HG03095 (cell line): ENCODE results near the gene COL6A1.
"Not testable (repeated sequence)": the region's sequence is repeated elsewhere in the genome, so short reads cannot be mapped to it uniquely, and the experiment has no call there.

Experiments
- ATAC-seq: cut with Tn5 transposase; IDR thresholded peaks from one replicate; pipeline ENCODE4 v1.9.1; 2021; ENCODE audit warnings: moderate library complexity; ENCODE audit not compliant: unreplicated experiment

Gene COL6A1

GRCh38 chr21:46045154-46045553, 63.6 kb downstream of the COL6A1 start:
- ATAC-seq, result no peak

GRCh38 chr21:46046471-46046870, 64.9 kb downstream of the COL6A1 start:
- no peak for ATAC-seq

GRCh38 chr21:46046906-46047305, 65.3 kb downstream of the COL6A1 start:
- ATAC-seq, result not testable (repeated sequence)

- ATAC-seq, result no peak
Measured at GRCh38 chr21:46048926-46049889, 67.6 kb downstream of the COL6A1 start.

DNA sequence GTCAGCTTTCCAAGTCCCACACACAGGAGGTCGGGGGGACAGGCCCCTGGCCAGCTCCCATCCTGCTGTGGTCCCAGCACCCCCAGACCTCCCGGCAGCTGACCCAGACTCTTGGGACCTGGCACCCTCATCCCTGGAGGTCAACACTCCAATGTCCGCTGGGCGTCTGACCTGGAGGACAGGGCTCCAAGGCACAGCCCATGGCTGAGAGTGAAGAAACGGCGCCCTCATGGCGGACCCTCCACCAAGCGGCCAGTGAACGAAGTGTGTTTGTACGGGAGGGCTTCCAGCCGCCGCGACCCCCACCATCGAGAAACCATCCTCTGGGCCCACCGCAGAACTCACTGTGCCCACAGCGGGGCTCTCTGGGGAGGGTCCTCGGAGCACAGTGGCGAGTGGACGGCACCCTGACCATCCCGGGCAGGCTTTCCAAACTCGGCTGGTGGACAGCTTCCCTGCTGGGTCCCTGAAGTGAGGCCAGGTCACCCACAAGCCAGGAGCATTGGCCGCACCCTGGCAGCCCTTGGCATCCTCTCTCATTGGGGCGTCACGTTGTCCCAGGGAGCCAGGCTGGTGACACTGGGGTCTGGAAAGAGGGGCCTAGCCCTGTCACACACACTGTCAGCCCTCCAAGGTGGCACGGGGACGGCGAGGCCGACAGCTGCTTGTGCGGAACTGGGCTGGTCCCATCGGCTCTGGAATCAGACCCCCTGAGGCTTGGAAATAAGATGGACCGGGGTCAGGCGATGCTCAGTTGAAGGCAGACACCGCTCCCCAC, 68.5 kb downstream of the COL6A1 start:
- no peak for ATAC-seq

DNA sequence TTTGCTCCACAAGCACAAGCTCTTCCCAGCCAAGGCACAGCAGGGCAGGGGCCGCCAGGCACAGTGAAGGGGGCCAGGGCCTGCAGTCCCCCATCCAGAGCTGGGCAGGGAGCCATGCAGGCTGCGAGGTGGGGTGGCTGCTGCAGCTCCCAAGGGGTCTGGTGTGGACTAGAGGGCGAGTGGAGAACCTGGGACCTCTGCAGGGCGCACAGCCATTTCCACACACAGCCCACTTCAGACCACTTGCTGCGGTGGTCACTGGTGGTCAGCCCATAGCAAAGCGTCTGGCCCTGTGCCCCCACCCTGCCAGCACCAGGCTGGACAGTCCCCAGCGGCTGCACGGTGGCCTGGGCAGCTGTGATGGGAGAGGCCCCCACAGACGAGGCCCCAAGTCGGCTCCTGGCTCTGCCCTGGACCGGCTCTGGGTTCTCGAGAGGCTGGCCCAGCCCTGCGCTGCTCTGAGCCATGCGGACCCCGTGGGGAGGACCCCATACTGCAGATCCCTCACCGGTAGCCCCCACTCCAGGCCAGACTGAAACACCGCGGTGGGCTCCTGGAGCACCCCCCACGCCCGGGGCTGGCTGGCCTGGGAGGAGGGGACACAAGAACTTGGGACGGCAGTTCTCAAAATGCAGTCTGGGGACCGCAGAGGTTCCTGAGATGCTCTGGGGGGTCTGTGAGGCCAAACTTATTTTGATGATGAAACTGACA, 69.3 kb downstream of the COL6A1 start:
- ATAC-seq, result no peak

DNA sequence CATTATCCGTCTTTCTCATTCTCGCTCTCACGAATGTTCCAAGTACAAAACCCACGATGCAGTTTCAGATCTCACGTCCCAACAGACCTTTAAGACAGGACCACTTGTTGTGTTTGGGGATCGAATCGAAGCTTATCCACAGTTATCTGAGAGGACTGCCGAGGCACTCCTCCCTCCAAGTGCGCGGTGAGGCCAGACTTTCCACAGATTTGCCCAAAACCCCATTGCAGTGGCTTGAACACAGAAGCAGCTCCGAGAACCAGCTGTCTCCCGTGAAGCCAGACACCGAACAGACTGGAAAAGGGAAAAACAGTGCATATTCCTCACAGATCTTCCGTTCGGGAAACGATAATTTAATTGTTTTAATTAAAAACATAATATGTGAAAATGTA, 69.8 kb downstream of the COL6A1 start:
- ATAC-seq, result no peak

DNA sequence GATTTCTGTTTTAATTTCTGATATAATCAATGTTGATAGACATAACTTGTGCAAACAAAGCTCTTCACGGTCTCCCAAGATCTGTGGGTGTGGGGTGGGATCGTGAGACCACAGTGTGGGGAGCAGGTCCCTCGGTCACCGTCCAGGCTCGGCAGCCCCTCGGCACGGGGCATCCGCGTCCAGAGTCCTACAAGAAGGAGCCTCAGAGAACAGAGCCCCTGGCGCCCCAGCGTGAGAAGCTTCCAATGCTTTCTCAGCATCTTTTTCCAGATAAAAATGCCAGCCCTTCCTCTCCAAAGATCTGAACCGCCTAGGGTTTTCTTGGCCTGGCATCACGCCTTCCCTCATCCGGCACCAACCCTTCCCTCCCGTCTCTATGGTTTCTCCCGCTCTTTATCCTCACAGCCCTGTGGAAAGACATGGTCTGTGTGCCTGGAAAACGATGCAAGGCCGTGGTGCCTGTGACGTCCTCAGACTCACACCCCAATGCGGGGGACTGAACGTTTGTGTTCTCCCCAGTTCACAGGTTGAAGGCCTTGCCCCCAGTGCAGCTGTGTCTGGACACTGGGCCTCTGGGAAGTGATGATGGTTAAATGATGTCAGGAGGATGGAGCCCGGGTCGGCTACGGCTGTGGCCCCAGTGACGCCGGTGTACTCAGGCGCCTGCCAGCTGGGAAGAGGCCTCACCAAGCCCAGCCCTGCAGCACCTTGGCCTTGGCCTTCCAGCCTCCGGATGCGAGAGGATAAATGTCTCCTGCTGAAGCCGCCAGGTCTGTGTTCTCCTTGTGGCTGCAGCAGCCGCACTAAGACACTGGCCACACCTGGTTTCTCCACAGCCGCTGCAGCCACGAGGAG, 70.5 kb downstream of the COL6A1 start:
- ATAC-seq, result no peak

- no peak for ATAC-seq
Measured at GRCh38 chr21:46052703-46053651, 71.4 kb downstream of the COL6A1 start.

DNA sequence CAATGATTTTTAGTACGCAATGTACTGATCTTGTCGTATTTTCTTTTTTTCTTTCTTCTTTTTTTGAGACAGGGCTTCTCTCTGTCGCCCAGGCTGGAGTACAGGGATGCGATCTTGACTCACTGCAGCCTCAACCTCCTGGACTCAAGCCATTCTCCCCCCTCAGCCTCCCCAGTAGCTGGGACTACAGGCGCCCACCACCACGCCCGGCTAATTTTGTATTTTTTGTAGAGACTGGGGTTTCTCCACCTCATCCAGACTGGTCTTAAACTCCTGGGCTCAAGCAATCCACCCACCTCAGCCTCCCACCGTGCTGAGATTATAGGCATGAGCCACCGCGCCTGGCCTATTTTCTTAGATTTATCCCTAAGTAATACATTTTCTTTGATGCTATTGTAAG, 72.5 kb downstream of the COL6A1 start:
- no peak for ATAC-seq

GRCh38 chr21:46054451-46054881, 72.9 kb downstream of the COL6A1 start:
- no peak for ATAC-seq
